Measurements from ENCODE around the gene H1-8.

H1-8 gene

DNA sequence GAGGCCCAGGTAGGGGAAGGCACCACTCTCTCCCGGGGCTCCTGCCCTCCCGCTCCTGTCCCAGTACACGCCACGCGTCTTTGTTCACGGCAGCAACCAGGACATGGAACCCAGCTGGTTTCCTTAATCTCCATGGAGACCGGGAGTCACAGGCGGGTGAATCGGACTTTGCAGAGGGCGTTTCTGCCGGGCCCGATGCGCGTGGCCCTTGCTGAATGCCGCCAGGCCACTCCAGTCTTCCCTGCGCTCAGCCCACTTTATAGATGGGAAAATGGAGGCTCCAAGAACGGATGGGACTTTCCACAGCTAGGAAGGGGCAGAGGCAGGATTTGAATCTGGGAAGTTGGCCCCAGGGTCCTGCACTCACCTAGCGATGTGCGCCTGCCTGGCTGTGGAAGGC is 56.1 kb downstream of the H1-8 start:
- H3K4me3 ChIP-seq (ENCODE audit: control insufficient read depth, low read depth, low read length): no peak overlapping the region
- TF ChIP-seq, protein P1, sequence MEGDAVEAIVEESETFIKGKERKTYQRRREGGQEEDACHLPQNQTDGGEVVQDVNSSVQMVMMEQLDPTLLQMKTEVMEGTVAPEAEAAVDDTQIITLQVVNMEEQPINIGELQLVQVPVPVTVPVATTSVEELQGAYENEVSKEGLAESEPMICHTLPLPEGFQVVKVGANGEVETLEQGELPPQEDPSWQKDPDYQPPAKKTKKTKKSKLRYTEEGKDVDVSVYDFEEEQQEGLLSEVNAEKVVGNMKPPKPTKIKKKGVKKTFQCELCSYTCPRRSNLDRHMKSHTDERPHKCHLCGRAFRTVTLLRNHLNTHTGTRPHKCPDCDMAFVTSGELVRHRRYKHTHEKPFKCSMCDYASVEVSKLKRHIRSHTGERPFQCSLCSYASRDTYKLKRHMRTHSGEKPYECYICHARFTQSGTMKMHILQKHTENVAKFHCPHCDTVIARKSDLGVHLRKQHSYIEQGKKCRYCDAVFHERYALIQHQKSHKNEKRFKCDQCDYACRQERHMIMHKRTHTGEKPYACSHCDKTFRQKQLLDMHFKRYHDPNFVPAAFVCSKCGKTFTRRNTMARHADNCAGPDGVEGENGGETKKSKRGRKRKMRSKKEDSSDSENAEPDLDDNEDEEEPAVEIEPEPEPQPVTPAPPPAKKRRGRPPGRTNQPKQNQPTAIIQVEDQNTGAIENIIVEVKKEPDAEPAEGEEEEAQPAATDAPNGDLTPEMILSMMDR (IDR thresholded peaks at IDR 0.05; ENCODE audit: control insufficient read depth, insufficient read depth, low read depth, low read length, missing control alignments): no peak
- no peak for DNase-seq (ENCODE audit: low read depth)

DNA sequence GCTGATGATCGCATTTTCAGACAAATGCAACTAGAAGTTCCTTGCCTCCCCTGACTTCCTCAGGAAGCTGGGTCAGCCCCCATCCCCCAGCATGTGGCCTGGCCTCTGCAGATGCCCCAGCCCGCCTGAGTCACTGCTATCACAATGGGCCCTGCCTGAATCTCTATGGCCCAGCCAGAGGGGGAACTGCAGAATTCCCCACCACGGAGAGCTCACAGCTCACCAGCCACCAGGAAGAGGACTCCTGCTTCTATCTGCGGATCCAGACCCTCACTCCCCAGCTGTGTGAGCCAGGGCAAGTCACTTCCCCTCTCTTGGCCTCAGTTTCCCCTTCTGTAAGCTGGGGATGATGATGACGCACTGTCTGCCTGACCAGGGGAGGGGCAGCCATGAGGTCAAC is 56.6 kb downstream of the H1-8 start:
- H3K4me3 ChIP-seq (ENCODE audit: control insufficient read depth, low read depth, low read length): no peak overlapping the region
- TF ChIP-seq, protein P1 (IDR thresholded peaks at IDR 0.05; ENCODE audit: control insufficient read depth, insufficient read depth, low read depth, low read length, missing control alignments): no peak
- no peak for DNase-seq (ENCODE audit: low read depth)

DNA sequence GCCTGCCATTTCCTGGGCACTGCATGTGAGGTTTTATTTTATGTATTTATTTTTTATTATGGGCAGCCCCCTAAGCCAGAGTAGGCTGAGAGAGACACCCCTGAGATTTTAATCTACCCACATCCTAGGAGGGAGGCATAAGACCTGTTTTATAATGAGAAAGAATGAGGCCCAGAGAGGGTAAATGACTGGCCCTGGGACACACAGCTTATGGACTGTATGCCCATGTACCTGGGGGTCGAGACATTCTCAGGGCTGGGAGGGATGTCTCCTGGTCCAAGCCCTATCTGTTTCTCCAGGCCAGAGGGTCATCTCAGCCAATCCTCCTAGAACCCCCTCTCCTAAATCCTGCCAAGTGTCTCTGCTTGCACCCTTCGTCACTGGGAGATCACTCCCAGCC is 57.4 kb downstream of the H1-8 start:
- DNase-seq (ENCODE audit: low read depth): no peak
- no peak overlapping the region for H3K4me3 ChIP-seq (ENCODE audit: control insufficient read depth, low read depth, low read length)
- TF ChIP-seq, protein P1 (IDR thresholded peaks at IDR 0.05; ENCODE audit: control insufficient read depth, insufficient read depth, low read depth, low read length, missing control alignments): no peak
